Ovary (tissue), 10 donors: ENCODE results near the gene CLIP2. TPM values are rescaled to one million over a fixed set of nuclear protein-coding genes. Genes with fewer than 3 reads are reported as not detected.

Experiments
- DNase-seq, 5 donors: peaks; one replicate each; pipeline ENCODE4 v3.0.0-alpha.2; 2019 to 2020
- H3K27ac ChIP-seq, 2 donors: fragments of 200-600 bp; one replicate each; pipeline versions ENCODE4 v1.5.1 to v1.8.0; 2019 to 2022
- H3K27me3 ChIP-seq: fragments of 200-600 bp; one replicate; pipeline ENCODE4 v1.8.0; 2022
- H3K36me3 ChIP-seq: fragments of 200-600 bp; sonication (generic); one replicate; pipeline ENCODE4 v1.5.1; 2019
- H3K4me1 ChIP-seq: one replicate; pipeline ENCODE4 v1.8.1; 2013; ENCODE audit warnings: mild to moderate bottlenecking, moderate library complexity; ENCODE audit not compliant: insufficient read depth
- H3K4me3 ChIP-seq: fragments of 200-600 bp; sonication (generic); one replicate; pipeline ENCODE4 v1.5.1; 2017
- H3K9me3 ChIP-seq, 2 donors: fragments of 200-600 bp in 1 of 2; sonication (generic) in 1 of 2; one replicate each; pipeline versions ENCODE4 v1.5.1 to v1.8.1; 2013 to 2019; ENCODE audit warnings: mild to moderate bottlenecking in 1 of 2, moderate library complexity in 1 of 2
- EP300 ChIP-seq: sonication (generic); formaldehyde crosslinking; IDR thresholded peaks from one replicate; pipeline ENCODE4 v1.6.1; 2017; ENCODE audit warnings: antibody characterized with exemption
- POLR2A ChIP-seq: fragments of 450-650 bp; IDR thresholded peaks from one replicate; pipeline ENCODE4 v1.6.1; 2017; ENCODE audit warnings: antibody characterized with exemption, mild to moderate bottlenecking, moderate library complexity
- WGBS, 3 donors: extraction: QIAGEN DNeasy Blood & Tissue Kit in 1 of 3; methylation state at CpG; one replicate each; pipeline versions ENCODE4 v1.1.5 to v1.1.7; 2013 to 2017; 5-methylcytosine and 5-hydroxymethylcytosine counted together
- intact Hi-C, 4 donors: fragments of 100-400 bp; cut with DNase I; formaldehyde crosslinking; loops; one replicate each; pipeline versions ENCODE4 v1.11.0 to v1.15.1; 2022 to 2023
- long read RNA-seq, 3 donors: library from polyadenylated mRNA in 2 of 3; unstranded in 2 of 3; transcript quantifications; one replicate each; pipeline ENCODE4 v2.0.0 and lab custom pipeline, GENCODE V29; 2021 to 2026
- polyA plus RNA-seq, 2 donors: library from polyadenylated mRNA; stranded (reverse); fragments of 200-250 nt in 1 of 2; fragments of 350-450 nt in 1 of 2; fragmentation: Illumina TruSeq in 1 of 2; extraction: RNeasy Lipid Tissue Mini Kit (QIAGEN cat#74804) in 1 of 2; gene quantifications; one replicate each; pipeline ENCODE4 v1.2.3, GENCODE V29; 2013 to 2014
- total RNA-seq, 7 donors: library from RNA; depleted of rRNA in 2 of 7; stranded (reverse); fragments of >200 nt in 2 of 7; fragmentation: NEBNext Ultra II Directional in 3 of 7; extraction: Animal tissue kit (Norgen Biotek cat#: 25700) in 3 of 7; gene quantifications; one replicate each; pipeline versions ENCODE4 v1.1.0 to v1.2.4, GENCODE V29; 2016 to 2023
- TF ChIP-seq, protein P1 (sequence below), 3 donors: fragments of 450-650 bp in 2 of 3; fragments of 200-600 bp in 1 of 3; IDR thresholded peaks; one replicate each; pipeline versions ENCODE4 v1.5.1 to v1.8.0; 2016 to 2022; ENCODE audit warnings: antibody characterized with exemption in 3 of 3, mild to moderate bottlenecking in 1 of 3
- donor health status: DM: no; HTN: no; CAD: no; lungs with moderate emphysema.
- donor health status: DM: no; HTN: no; CAD: no.
- donor health status: Bipolar disorder and iron deficiency.
- donor health status: DM: yes; HTN: yes; CAD: no.
- donor health status: DM: no; HTN: no; CAD: no.
- donor health status: DM: yes; HTN: yes; CAD: no.

CLIP2 gene
- 10 to 100 TPM; 16.4 to 51.5 (median 40.0) TPM for total RNA-seq
- 10 to 100 TPM in 1 of 2 donors, 1 to 10 TPM in 1; 5.1 to 28.9 TPM for polyA plus RNA-seq
- long read RNA-seq, donor 1, partial matches to known transcripts, result 21 of 24 reads
- long read RNA-seq, donor 1, other reads (novel, unspliced or antisense), result 3 of 24 reads
- long read RNA-seq, donor 2, full-length matches to known transcripts, result 2 of 2 reads
- long read RNA-seq, donor 2, partial matches to known transcripts, result 0 of 2 reads
- long read RNA-seq, donor 2, other reads (novel, unspliced or antisense), result 0 of 2 reads
- long read RNA-seq, donor 3, full-length matches to known transcripts, result 82 of 127 reads
- long read RNA-seq, donor 3, partial matches to known transcripts, result 24 of 127 reads
- long read RNA-seq, donor 3, other reads (novel, unspliced or antisense), result 21 of 127 reads

DNA sequence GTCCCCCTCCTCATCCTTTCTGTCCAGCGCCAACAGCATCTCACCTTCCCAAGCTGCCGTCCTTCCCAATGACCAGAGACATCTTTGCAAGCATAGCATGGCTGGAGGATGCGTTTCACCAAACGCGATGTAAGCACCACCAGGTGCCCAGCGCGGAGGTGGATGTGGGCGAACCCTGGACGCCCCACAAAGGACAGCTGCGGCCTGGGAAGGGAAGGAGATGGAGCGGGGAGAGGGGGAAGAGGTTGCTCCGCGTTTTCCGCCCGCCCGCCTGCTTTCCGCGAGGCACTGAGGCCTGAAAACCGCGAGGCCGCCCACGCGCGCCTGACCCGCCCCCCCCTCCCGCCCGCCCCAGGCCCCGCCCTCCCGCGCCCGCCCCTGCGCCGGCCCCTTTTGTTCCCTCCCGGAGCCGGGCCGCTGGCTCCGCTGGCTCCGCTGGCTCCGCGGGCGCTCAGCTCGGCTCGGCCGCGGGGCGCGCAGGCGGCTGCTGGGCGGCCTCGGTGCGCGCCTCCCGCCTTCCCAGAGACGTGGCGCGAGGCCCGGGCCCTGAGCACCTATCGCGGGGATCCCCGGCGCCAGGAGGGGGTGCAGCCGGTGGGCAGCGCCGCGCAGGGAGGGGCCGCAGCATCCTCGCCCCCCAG is at the start of gene CLIP2:
Gene CLIP2, plus strand, starts transcription at position 390 of the 641 bp plus-strand sequence. CDS start 28,140 bp downstream, outside the sequence.
- 0 to 1% (median 0%) methylated on average over 29 to 67 of the region's 67 CpGs for WGBS, 3 donors
- Histone ChIP-seq H3K4me1 (peaks cover 13% of the 10 kb centered on the region), H3K9me3 (no peaks in the 10 kb centered on the region), H3K36me3 (no peaks in the 10 kb centered on the region), H3K27ac (peak within 1 kb of the TSS; percentile 21 to 44), H3K4me3 (peak within 1 kb of the TSS; percentile 52), H3K27me3 (no peaks in the 10 kb centered on the region)
- intact Hi-C loops, result no loop called here
- TF ChIP-seq POLR2A (peak; percentile 46), EP300 (no peak)
- TF ChIP-seq, protein P1, sequence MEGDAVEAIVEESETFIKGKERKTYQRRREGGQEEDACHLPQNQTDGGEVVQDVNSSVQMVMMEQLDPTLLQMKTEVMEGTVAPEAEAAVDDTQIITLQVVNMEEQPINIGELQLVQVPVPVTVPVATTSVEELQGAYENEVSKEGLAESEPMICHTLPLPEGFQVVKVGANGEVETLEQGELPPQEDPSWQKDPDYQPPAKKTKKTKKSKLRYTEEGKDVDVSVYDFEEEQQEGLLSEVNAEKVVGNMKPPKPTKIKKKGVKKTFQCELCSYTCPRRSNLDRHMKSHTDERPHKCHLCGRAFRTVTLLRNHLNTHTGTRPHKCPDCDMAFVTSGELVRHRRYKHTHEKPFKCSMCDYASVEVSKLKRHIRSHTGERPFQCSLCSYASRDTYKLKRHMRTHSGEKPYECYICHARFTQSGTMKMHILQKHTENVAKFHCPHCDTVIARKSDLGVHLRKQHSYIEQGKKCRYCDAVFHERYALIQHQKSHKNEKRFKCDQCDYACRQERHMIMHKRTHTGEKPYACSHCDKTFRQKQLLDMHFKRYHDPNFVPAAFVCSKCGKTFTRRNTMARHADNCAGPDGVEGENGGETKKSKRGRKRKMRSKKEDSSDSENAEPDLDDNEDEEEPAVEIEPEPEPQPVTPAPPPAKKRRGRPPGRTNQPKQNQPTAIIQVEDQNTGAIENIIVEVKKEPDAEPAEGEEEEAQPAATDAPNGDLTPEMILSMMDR (IDR thresholded peaks at IDR 0.05), result peak in 1 of 3 donors; percentile 36
- DNase-seq, result peak; percentile 79 to 89 (median 84)

- no peak overlapping the region for H3K4me3 ChIP-seq
- no peaks in the 10 kb centered on the region for H3K36me3 ChIP-seq
- H3K27ac ChIP-seq, result no peak overlapping the region
- no peaks in the 10 kb centered on the region for H3K27me3 ChIP-seq
- WGBS, 3 donors, result 82 to 92% (median 91%) methylated on average over 4 of the region's 4 CpGs
- no peaks in the 10 kb centered on the region for H3K9me3 ChIP-seq
- TF ChIP-seq POLR2A, result no peak
- TF ChIP-seq EP300, result no peak
- TF ChIP-seq, protein P1 (IDR thresholded peaks at IDR 0.05), result no peak
- no peaks in the 10 kb centered on the region for H3K4me1 ChIP-seq
- intact Hi-C loops, result no loop called here
- no peak for DNase-seq
Observed at GRCh38 chr7:74240482-74240881, 48.7 kb upstream of the CLIP2 start.

GRCh38 chr7:74242122-74242443 is 47.1 kb upstream of the CLIP2 start:
- Histone ChIP-seq H3K27ac (no peak overlapping the region), H3K4me1 (no peaks in the 10 kb centered on the region), H3K36me3 (no peaks in the 10 kb centered on the region), H3K27me3 (no peaks in the 10 kb centered on the region), H3K9me3 (no peaks in the 10 kb centered on the region), H3K4me3 (no peak overlapping the region)
- 87 to 94% (median 93%) methylated on average over 6 of the region's 6 CpGs for WGBS, 3 donors
- intact Hi-C loops, result no loop called here
- no peak for DNase-seq
- TF ChIP-seq EP300 (no peak), POLR2A (no peak)
- TF ChIP-seq, protein P1 (IDR thresholded peaks at IDR 0.05), result no peak

DNA sequence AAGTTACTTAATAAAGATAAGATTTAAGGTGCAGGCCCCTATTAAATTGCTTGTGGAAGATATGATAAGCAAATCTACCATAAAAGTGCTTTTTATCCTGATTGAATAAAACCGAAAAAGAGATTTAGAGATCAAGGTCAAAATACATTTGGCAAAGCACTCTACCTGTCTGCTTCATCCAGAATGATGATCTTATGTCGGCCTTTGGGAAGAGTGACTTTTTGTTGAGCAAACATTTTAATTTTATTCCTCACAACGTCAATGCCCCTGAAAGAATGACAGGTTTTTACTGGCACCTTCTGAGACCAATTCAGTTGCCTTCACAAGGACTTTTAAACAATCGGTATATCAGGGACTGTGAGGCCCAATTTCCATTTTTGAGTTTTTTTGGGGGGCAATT is 42.7 kb upstream of the CLIP2 start:
- WGBS, 3 donors, result 62 to 67% (median 63%) methylated on average over 4 of the region's 4 CpGs
- no peaks in the 10 kb centered on the region for H3K9me3 ChIP-seq
- no peaks in the 10 kb centered on the region for H3K36me3 ChIP-seq
- no peaks in the 10 kb centered on the region for H3K27me3 ChIP-seq
- no peak for DNase-seq
- TF ChIP-seq POLR2A (no peak), EP300 (no peak)
- TF ChIP-seq, protein P1 (IDR thresholded peaks at IDR 0.05), result no peak
- intact Hi-C loops, result no loop called here
- H3K27ac ChIP-seq, result no peak overlapping the region
- H3K4me3 ChIP-seq, result no peak overlapping the region
- no peaks in the 10 kb centered on the region for H3K4me1 ChIP-seq
